Left ventricle myocardium superior (tissue), 1 donor: ENCODE results near the gene RUNX3. TPM values are rescaled to one million over a fixed set of nuclear protein-coding genes. Genes with fewer than 3 reads are reported as not detected.
A peak's percentile ranks its signal among the peaks of the same experiment; 100 is the strongest.

ENCODE experiments used
- ATAC-seq: fragments of 200-7000 bp; cut with Tn5 transposase; one replicate; pipeline ENCODE4 v1.9.1; 2020; ENCODE audit warnings: mild to moderate bottlenecking, moderate library complexity
- DNase-seq: peaks from one replicate; pipeline ENCODE4 v3.0.0-alpha.2; 2020
- intact Hi-C: fragments of 100-400 bp; cut with micrococcal nuclease; formaldehyde crosslinking; loops from one replicate; pipeline ENCODE4 v1.11.0; 2022
- total RNA-seq: library from RNA; stranded (reverse); fragmentation: NEBNext Ultra II Directional; extraction: Animal tissue kit (Norgen Biotek cat#: 25700); gene quantifications from one replicate; pipeline ENCODE4 v1.2.1, GENCODE V29; 2021
- donor health status: DM: no; HTN: yes; CAD: no; lungs with severe emphysema.

The RUNX3 gene
- total RNA-seq, 1 donor from 2014 or later, result 0.89 TPM

DNA sequence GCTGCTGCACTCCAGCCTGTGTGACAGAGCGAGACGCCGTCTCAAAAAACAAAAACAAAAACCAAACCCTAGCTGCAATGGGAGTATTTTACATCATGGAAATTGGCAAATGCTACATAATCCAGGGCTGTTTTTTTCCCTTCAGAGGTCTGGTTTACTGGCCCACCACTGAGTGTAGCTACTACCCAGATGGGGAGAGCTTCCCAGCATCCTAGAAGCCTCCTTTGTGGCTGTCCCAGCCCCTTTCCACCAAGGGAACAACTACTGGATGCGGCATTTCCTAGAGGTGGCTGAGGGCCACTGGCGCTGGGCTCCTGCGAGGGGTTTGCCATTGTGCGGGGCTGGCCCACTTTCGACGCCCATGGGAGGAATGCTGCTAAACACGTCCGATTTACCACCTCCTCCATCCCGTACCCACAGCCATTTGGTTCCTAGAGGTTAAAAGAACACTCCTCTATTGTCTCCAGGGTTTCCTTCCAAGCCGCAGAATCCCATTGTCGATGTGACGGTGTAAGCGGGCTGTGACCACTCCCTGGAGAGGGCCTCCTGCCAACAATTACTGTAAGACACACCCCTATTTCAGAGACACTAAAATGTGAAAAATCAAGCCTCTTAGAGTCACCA, 55.4 kb downstream of the RUNX3 start:
- no peak for DNase-seq

GRCh38 chr1:24874056-24874455, 56.0 kb downstream of the RUNX3 start:
- intact Hi-C loops, result no loop called here
- ATAC-seq (no peak), DNase-seq (no peak)

More for the DNA sequence above, 55.4 kb downstream of the RUNX3 start:
- intact Hi-C loops, result no loop called here
- no peak for ATAC-seq

GRCh38 chr1:24873148-24873547, 56.9 kb downstream of the RUNX3 start:
- intact Hi-C loops, result no loop called here
- no peak for ATAC-seq

GRCh38 chr1:24872061-24872850, 57.8 kb downstream of the RUNX3 start:
- ATAC-seq (peak; percentile 52), DNase-seq (peak; percentile 43)
- intact Hi-C loops, result no loop called here

More at GRCh38 chr1:24873148-24873547, 56.9 kb downstream of the RUNX3 start:
- DNase-seq, result no peak

GRCh38 chr1:24871306-24871901, 58.7 kb downstream of the RUNX3 start:
- intact Hi-C loops, result no loop called here
- ATAC-seq, result no peak

GRCh38 chr1:24870551-24871195, 59.4 kb downstream of the RUNX3 start:
- no peak for DNase-seq
- intact Hi-C loops, result no loop called here

More at GRCh38 chr1:24871306-24871901, 58.7 kb downstream of the RUNX3 start:
- no peak for DNase-seq

GRCh38 chr1:24868016-24868875, 61.8 kb downstream of the RUNX3 start:
- ATAC-seq, result no peak
- intact Hi-C loops, result no loop called here
- DNase-seq, result no peak

More at GRCh38 chr1:24870551-24871195, 59.4 kb downstream of the RUNX3 start:
- no peak for ATAC-seq

- intact Hi-C loops, result no loop called here
- DNase-seq, result no peak
- no peak for ATAC-seq
Observed at GRCh38 chr1:24867084-24867870, 62.8 kb downstream of the RUNX3 start.

- DNase-seq (no peak), ATAC-seq (no peak)
- intact Hi-C loops, result no loop called here
Observed at GRCh38 chr1:24866211-24867083, 63.6 kb downstream of the RUNX3 start.

GRCh38 chr1:24865587-24865986, 64.5 kb downstream of the RUNX3 start:
- DNase-seq (no peak), ATAC-seq (no peak)
- intact Hi-C loops, result no loop called here

GRCh38 chr1:24865168-24865567, 64.9 kb downstream of the RUNX3 start:
- ATAC-seq, result no peak
- intact Hi-C loops, result no loop called here

GRCh38 chr1:24864370-24864777, 65.7 kb downstream of the RUNX3 start:
- DNase-seq, result no peak
- intact Hi-C loops, result no loop called here
- no peak for ATAC-seq

More at GRCh38 chr1:24865168-24865567, 64.9 kb downstream of the RUNX3 start:
- no peak for DNase-seq

GRCh38 chr1:24862775-24863483, 67.1 kb downstream of the RUNX3 start:
- ATAC-seq (no peak), DNase-seq (no peak)
- intact Hi-C loops, result no loop called here

- ATAC-seq, result no peak
- DNase-seq, result no peak
- intact Hi-C loops, result no loop called here
Observed at GRCh38 chr1:24861821-24862727, 68.0 kb downstream of the RUNX3 start.

DNA sequence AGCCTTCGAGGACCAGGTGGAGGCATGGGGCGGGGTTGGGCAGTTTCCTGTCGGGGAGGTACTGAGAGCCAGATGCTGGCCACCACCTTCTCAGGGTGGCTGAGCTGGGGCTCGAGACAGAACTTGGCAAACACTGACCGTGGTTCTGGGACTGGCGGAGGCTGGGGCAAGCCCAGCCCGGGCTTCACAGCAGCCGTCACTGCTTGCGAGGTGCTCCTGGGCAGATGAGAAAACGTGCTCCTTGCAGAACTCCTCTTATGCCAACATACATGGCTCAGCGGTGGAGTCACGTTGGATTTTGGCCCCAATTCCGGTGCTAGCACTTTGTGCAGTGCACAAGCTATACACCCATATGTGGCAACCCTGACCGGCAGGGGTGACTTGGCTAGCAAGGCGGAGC, 69.2 kb downstream of the RUNX3 start:
- DNase-seq (no peak), ATAC-seq (no peak)
- intact Hi-C loops, result no loop called here
